OCI-LY3 (cell line): ENCODE data around the gene ERVFRD-1.

ENCODE experiments used
- EZH2phosphoT487 ChIP-seq: fragments of 200-600 bp; shearing (Covaris generic); IDR thresholded peaks from 2 replicates; pipeline ENCODE4 v1.6.1; 2018; ENCODE audit warnings: antibody characterized with exemption, mixed run types, low read depth
- TF ChIP-seq, protein P1 (sequence below): fragments of 200-600, 300-600 bp; sonication (generic); IDR thresholded peaks from 2 replicates; pipeline ENCODE4 v1.5.1; 2014; ENCODE audit warnings: antibody characterized with exemption, low read length, low read depth

DNA sequence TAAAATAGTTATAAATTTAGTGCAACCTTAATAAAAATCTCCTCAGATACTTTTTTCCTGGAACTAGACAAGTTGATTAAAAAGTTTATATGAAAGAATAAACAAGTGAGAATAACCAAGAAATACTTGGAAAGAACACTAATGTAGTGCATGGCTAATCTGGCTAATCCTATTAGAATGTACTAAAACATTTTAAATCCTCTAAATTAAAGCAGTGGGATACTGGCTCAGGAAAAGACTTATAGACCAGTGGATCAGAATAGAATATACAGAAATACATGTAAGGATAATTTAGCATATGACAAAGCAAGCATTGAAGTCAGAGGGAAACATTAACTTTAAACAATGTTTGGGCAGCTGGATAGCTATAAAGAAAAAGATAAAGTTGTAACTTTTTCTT, 41.1 kb upstream of the ERVFRD-1 start:
- TF ChIP-seq, protein P1, sequence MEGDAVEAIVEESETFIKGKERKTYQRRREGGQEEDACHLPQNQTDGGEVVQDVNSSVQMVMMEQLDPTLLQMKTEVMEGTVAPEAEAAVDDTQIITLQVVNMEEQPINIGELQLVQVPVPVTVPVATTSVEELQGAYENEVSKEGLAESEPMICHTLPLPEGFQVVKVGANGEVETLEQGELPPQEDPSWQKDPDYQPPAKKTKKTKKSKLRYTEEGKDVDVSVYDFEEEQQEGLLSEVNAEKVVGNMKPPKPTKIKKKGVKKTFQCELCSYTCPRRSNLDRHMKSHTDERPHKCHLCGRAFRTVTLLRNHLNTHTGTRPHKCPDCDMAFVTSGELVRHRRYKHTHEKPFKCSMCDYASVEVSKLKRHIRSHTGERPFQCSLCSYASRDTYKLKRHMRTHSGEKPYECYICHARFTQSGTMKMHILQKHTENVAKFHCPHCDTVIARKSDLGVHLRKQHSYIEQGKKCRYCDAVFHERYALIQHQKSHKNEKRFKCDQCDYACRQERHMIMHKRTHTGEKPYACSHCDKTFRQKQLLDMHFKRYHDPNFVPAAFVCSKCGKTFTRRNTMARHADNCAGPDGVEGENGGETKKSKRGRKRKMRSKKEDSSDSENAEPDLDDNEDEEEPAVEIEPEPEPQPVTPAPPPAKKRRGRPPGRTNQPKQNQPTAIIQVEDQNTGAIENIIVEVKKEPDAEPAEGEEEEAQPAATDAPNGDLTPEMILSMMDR, result no peak
- no peak for TF ChIP-seq EZH2phosphoT487
